22Rv1 (cell line): ENCODE results near the gene SRPK2.

ENCODE experiments used
- CTCF ChIP-seq: fragments of 450-650 bp; IDR thresholded peaks from 2 replicates; pipeline ENCODE4 v1.5.1; 2017; ENCODE audit warnings: mild to moderate bottlenecking
- ZFX ChIP-seq: fragments of 450-650 bp; IDR thresholded peaks from 2 replicates; pipeline ENCODE4 v1.6.1; 2017; ENCODE audit warnings: antibody characterized with exemption, borderline replicate concordance

GRCh38 chr7:105241198-105241597, 147.5 kb downstream of the SRPK2 start:
- TF ChIP-seq CTCF (no peak), ZFX (no peak)
